PC-3 (cell line): ENCODE data around the gene NEU4.

Source experiments
- EZH2 ChIP-seq: fragments of 300-600 bp; sonication (generic); IDR thresholded peaks from one replicate; pipeline ENCODE4 v1.6.1; 2017; ENCODE audit warnings: antibody characterized with exemption, mild to moderate bottlenecking, low read length; ENCODE audit not compliant: unreplicated experiment
- TF ChIP-seq, protein P1 (sequence below): fragments of 300-600 bp; sonication (generic); conservative IDR thresholded peaks from 2 replicates; pipeline ENCODE4 v1.5.1; 2017; ENCODE audit warnings: antibody characterized with exemption, low read depth, mild to moderate bottlenecking, low read length

- no peak for TF ChIP-seq EZH2
- TF ChIP-seq, protein P1, sequence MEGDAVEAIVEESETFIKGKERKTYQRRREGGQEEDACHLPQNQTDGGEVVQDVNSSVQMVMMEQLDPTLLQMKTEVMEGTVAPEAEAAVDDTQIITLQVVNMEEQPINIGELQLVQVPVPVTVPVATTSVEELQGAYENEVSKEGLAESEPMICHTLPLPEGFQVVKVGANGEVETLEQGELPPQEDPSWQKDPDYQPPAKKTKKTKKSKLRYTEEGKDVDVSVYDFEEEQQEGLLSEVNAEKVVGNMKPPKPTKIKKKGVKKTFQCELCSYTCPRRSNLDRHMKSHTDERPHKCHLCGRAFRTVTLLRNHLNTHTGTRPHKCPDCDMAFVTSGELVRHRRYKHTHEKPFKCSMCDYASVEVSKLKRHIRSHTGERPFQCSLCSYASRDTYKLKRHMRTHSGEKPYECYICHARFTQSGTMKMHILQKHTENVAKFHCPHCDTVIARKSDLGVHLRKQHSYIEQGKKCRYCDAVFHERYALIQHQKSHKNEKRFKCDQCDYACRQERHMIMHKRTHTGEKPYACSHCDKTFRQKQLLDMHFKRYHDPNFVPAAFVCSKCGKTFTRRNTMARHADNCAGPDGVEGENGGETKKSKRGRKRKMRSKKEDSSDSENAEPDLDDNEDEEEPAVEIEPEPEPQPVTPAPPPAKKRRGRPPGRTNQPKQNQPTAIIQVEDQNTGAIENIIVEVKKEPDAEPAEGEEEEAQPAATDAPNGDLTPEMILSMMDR = no peak
These were observed 27.3 kb downstream of the NEU4 start for GRCh38 chr2:241836292-241836691.
